GM12878 (cell line): ENCODE results near the gene TMEM208. TPM values are rescaled to one million over a fixed set of nuclear protein-coding genes. Genes with fewer than 3 reads are reported as not detected.

Experiments used
- ATAC-seq: fragments of 200-7000 bp; cut with Tn5 transposase; 3 replicates; pipeline ENCODE4 v1.9.1; 2020; ENCODE audit warnings: mild to moderate bottlenecking, moderate library complexity
- BruUV-seq: library from RNA; stranded (reverse); fragments of 400-500 nt; replicated peaks from 2 replicates; lab custom pipeline; 2021; lab: Mats Ljungman, UMichigan
- CTCF ChIA-PET: fragments of 300-600 bp; sonication (Branson Sonifier 250); formaldehyde crosslinking; extraction: SDS; loops from one replicate; lab custom pipeline; 2021; ENCODE audit warnings: inconsistent platforms; lab: Yijun Ruan, JAX
- POLR2A ChIA-PET: fragments of 350-600 bp; formaldehyde crosslinking; extraction: SDS; loops from one replicate; lab custom pipeline; 2021; ENCODE audit warnings: inconsistent platforms; lab: Charles Lee
- RAD21 ChIA-PET: fragments of 300-600 bp; sonication (Branson Sonifier 250); formaldehyde crosslinking; loops from one replicate; lab custom pipeline; 2023; ENCODE audit warnings: antibody characterized with exemption; ENCODE audit not compliant: unreplicated experiment; lab: Charles Lee
- SMC1A ChIA-PET: fragments of 300-600 bp; sonication (Branson Sonifier 250); formaldehyde crosslinking; loops from one replicate; lab custom pipeline; 2023; ENCODE audit not compliant: unreplicated experiment, uncharacterized antibody; lab: Charles Lee
- DNase-seq: peaks from one replicate; pipeline ENCODE4 v3.0.0-alpha.2; 2011; ENCODE audit warnings: low read depth, low spot score
- FAIRE-seq: peaks from 3 replicates; lab custom pipeline; 2011; peaks lifted over from hg19 to GRCh38; lab: Jason Lieb, UNC
- H2AFZ ChIP-seq: 2 replicates; pipeline ENCODE4 v1.6.0; 2011; ENCODE audit warnings: low read depth, low read length, control low read depth; ENCODE audit not compliant: control insufficient read depth
- H3K27ac ChIP-seq: 2 replicates; pipeline ENCODE4 v1.5.1; 2011; ENCODE audit warnings: control low read depth; ENCODE audit not compliant: control insufficient read depth, insufficient read depth
- H3K27me3 ChIP-seq, 2 experiments: replicated peaks in 1 of 2; 2 replicates each; pipeline versions ENCODE4 v1.6.0 to v1.6.1; 2011; ENCODE audit warnings: low read length in 1 of 2; ENCODE audit not compliant: control insufficient read depth in 2 of 2, insufficient read depth in 2 of 2
- H3K36me3 ChIP-seq, 2 experiments: 2 replicates each; pipeline ENCODE4 v1.5.1; 2011; ENCODE audit warnings: low read length in 1 of 2; ENCODE audit not compliant: control insufficient read depth in 2 of 2, insufficient read depth in 2 of 2
- H3K4me1 ChIP-seq: 2 replicates; pipeline ENCODE4 v1.6.1; 2011; ENCODE audit warnings: mild to moderate bottlenecking, low read length, moderate library complexity, mixed read lengths; ENCODE audit not compliant: control insufficient read depth, insufficient read depth
- H3K4me2 ChIP-seq: 2 replicates; pipeline ENCODE4 v1.6.0; 2011; ENCODE audit warnings: control low read depth; ENCODE audit not compliant: control insufficient read depth, insufficient read depth
- H3K4me3 ChIP-seq: fragments of 200-600 bp; sonication (generic); 2 replicates; pipeline ENCODE4 v1.5.1; 2016
- H3K79me2 ChIP-seq: 2 replicates; pipeline ENCODE4 v1.6.0; 2011; ENCODE audit warnings: low read length; ENCODE audit not compliant: control insufficient read depth, insufficient read depth
- H3K9ac ChIP-seq: 2 replicates; pipeline ENCODE4 v1.8.0; 2011; ENCODE audit warnings: low read length, control low read depth, mixed read lengths; ENCODE audit not compliant: control insufficient read depth, insufficient read depth
- H3K9me3 ChIP-seq: replicated peaks from 3 replicates; pipeline ENCODE4 v1.5.1; 2011; ENCODE audit warnings: mild to moderate bottlenecking, low read length; ENCODE audit not compliant: control insufficient read depth, insufficient read depth
- H4K20me1 ChIP-seq: 2 replicates; pipeline ENCODE4 v1.6.0; 2011; ENCODE audit not compliant: control insufficient read depth, insufficient read depth
- BCL3 ChIP-seq: IDR thresholded peaks from 2 replicates; pipeline ENCODE4 v1.6.1; 2011; ENCODE audit warnings: borderline replicate concordance, low read depth, mild to moderate bottlenecking, moderate library complexity, low read length; ENCODE audit not compliant: insufficient read depth, poor library complexity, severe bottlenecking
- E2F8 ChIP-seq: fragments of 450-650 bp; IDR thresholded peaks from 2 replicates; pipeline ENCODE4 v1.6.1; 2018; ENCODE audit warnings: mild to moderate bottlenecking, low read depth, moderate library complexity; ENCODE audit not compliant: partially characterized antibody
- HCFC1 ChIP-seq: fragments of 150-350 bp; IDR thresholded peaks from 2 replicates; pipeline ENCODE4 v1.6.1; 2014; ENCODE audit warnings: low read length
- KLF5 ChIP-seq: fragments of 450-650 bp; IDR thresholded peaks from 2 replicates; pipeline ENCODE4 v1.6.1; 2014; ENCODE audit warnings: mild to moderate bottlenecking; ENCODE audit not compliant: partially characterized antibody
- POLR2AphosphoS2 ChIP-seq: IDR thresholded peaks from 2 replicates; pipeline ENCODE4 v1.6.1; 2011; ENCODE audit warnings: low read depth, mild to moderate bottlenecking, low read length, improper control_type of control experiment, moderate library complexity
- POLR2AphosphoS5 ChIP-seq: IDR thresholded peaks from 2 replicates; pipeline ENCODE4 v1.6.1; 2011; ENCODE audit warnings: mild to moderate bottlenecking, low read length, inconsistent platforms
- WGBS: methylation state at CpG from one replicate; pipeline ENCODE4 v1.1.6; 2016; ENCODE audit warnings: low lambda C conversion rate; ENCODE audit not compliant: insufficient replicate concordance, insufficient coverage; ENCODE audit errors: missing lambda C conversion rate; 5-methylcytosine and 5-hydroxymethylcytosine counted together
- in situ Hi-C: fragments of 300-500 bp; cut with MboI; formaldehyde crosslinking; loops from 9 replicates; pipeline ENCODE4 v1.14.3; 2018; ENCODE audit warnings: mixed read lengths
- intact Hi-C: fragments of 100-400 bp; cut with micrococcal nuclease; formaldehyde crosslinking; loops from one replicate; pipeline ENCODE4 v1.14.2; 2022; ENCODE audit not compliant: unreplicated experiment
- polyA plus RNA-seq, 11 experiments: library from polyadenylated mRNA; depleted of rRNA in 4 of 11; unstranded in 6 of 11; stranded (reverse) in 5 of 11; fragments of >200 nt; fragmentation: Nextera tagmentation in 4 of 11; fragmentation: Illumina TruSeq in 1 of 11; extraction: Ambion mirVana in 4 of 11; extraction: Trizol in 1 of 11; gene quantifications; 1 replicate in 1 of 11; 2 replicates in 10 of 11; pipeline versions ENCODE4 v1.2.1 to v1.2.3, GENCODE V29; 2011 to 2016; ENCODE audit warnings: inconsistent platforms in 2 of 11, missing spikeins in 2 of 11, low read depth in 1 of 11
- total RNA-seq, 4 experiments: library from RNA; depleted of rRNA in 3 of 4; stranded (reverse); fragments of >200 nt in 3 of 4; fragmentation: Illumina TruSeq in 1 of 4; extraction: Trizol in 1 of 4; gene quantifications; 2 replicates each; pipeline versions ENCODE4 v1.2.1 to v1.2.3, GENCODE V29; 2013 to 2021

Gene TMEM208
- total and polyA plus RNA-seq, 10 of the 15 experiments (the other 5 are each of a cell fraction or from before 2014, with no cell fraction given), result 34.1 to 244 (median 54.1) TPM

GRCh38 chr16:67228034-67228785 is 1.3 kb downstream of the TMEM208 start:
- ATAC-seq (no peak), FAIRE-seq (no peak), DNase-seq (no peak)
- peak overlapping the region; percentile 86 for H3K4me2 ChIP-seq
- no peak overlapping the region for H2AFZ ChIP-seq
- peak overlapping the region; percentile 80 for H3K9ac ChIP-seq
- H3K36me3 ChIP-seq, result peaks cover 14 to 25% of the 10 kb centered on the region in 2 experiments; a peak in 3 of 4 replicates
- no peaks in the 10 kb centered on the region for H3K27me3 ChIP-seq
- WGBS, result 81% methylated on average over 9 of the region's 9 CpGs
- ChIA-PET CTCF (interaction anchor here (0.6 to 2.5 kb wide), 7 partner anchors 11 to 73 kb away, joined by 3 to 25 read pairs (median 6); partner anchors contain the start of genes ELMO3, FBXL8, FHOD1 and TRADD), SMC1A (interaction anchor here (0.6 to 2.6 kb wide), 4 partner anchors 16 to 32 kb away, joined by 3 to 21 read pairs (median 10); partner anchors contain the start of genes FHOD1 and SLC9A5), RAD21 (interaction anchor here (3.1 kb wide), 1 partner anchor 15 kb away, joined by 35 read pairs; no protein-coding TSS in a partner anchor), POLR2A (interaction anchor here (1.0 to 7.7 kb wide), 4 partner anchors 8 to 67 kb away, joined by 3 to 100 read pairs (median 12); partner anchors contain the start of genes E2F4, FHOD1 and SLC9A5)
- in situ Hi-C loops (no loop called here), intact Hi-C loops (no loop called here)
- BruUV-seq, result no TSS peak
- TF ChIP-seq BCL3, result no peak
- TF ChIP-seq KLF5, result no peak
- H3K79me2 ChIP-seq, result peaks cover 18% of the 10 kb centered on the region
- no peaks in the 10 kb centered on the region for H3K9me3 ChIP-seq
- H3K4me1 ChIP-seq, result peaks cover 12% of the 10 kb centered on the region
- no peaks in the 10 kb centered on the region for H4K20me1 ChIP-seq
- H3K27ac ChIP-seq, result no peak overlapping the region
- peak overlapping the region; percentile 87 for H3K4me3 ChIP-seq

- Histone ChIP-seq H3K4me1 (peaks cover 12% of the 10 kb centered on the region), H3K27ac (no peak overlapping the region), H3K27me3 (no peaks in the 10 kb centered on the region)
- ATAC-seq (no peak), DNase-seq (no peak)
- WGBS, result 93% methylated on average over 9 of the region's 9 CpGs
- SMC1A ChIA-PET, result no interaction called here
- TF ChIP-seq POLR2AphosphoS2, result 0 out of 2 replicates have a peak, but pooled peaks have one; percentile 10
- TF ChIP-seq E2F8, result no peak
- 0 out of 2 replicates have a peak, but pooled peaks have one; percentile 9 for TF ChIP-seq POLR2AphosphoS5
- TF ChIP-seq HCFC1, result no peak
- TF ChIP-seq, all 136 proteins: peak for 2
- POLR2A ChIA-PET, result interaction anchor here (1.6 to 7.7 kb wide), 2 partner anchors 17 to 68 kb away, joined by 3 to 100 read pairs; partner anchors contain the start of genes FHOD1 and SLC9A5
- H3K9me3 ChIP-seq, result no peaks in the 10 kb centered on the region
- H2AFZ ChIP-seq, result no peak overlapping the region
- no peak overlapping the region for H3K4me2 ChIP-seq
- no peak overlapping the region for H3K9ac ChIP-seq
- intact Hi-C loops, result no loop called here
- H4K20me1 ChIP-seq, result no peaks in the 10 kb centered on the region
- H3K36me3 ChIP-seq, result peaks cover 16 to 29% of the 10 kb centered on the region in 2 experiments; a peak in 3 of 4 replicates
- no TSS peak for BruUV-seq
- H3K4me3 ChIP-seq, result no peak overlapping the region
- FAIRE-seq, result no peak
- in situ Hi-C loops, result no loop called here
- CTCF ChIA-PET, result no interaction called here
- RAD21 ChIA-PET, result no interaction called here
- H3K79me2 ChIP-seq, result peaks cover 18% of the 10 kb centered on the region
These were observed 2.0 kb downstream of the TMEM208 start for GRCh38 chr16:67228905-67229304.
